Measurements from ENCODE around the gene NHP2. TPM values are rescaled to one million over a fixed set of nuclear protein-coding genes. Genes with fewer than 3 reads are reported as not detected.

The NHP2 gene
- total RNA-seq, 1 experiment from 2014 or later, result 263 TPM

GRCh38 chr5:178163772-178164735 is 10.4 kb upstream of the NHP2 start (continued):
- TF ChIP-seq, protein P1, sequence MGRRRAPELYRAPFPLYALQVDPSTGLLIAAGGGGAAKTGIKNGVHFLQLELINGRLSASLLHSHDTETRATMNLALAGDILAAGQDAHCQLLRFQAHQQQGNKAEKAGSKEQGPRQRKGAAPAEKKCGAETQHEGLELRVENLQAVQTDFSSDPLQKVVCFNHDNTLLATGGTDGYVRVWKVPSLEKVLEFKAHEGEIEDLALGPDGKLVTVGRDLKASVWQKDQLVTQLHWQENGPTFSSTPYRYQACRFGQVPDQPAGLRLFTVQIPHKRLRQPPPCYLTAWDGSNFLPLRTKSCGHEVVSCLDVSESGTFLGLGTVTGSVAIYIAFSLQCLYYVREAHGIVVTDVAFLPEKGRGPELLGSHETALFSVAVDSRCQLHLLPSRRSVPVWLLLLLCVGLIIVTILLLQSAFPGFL (CRISPR knock-in tag; IDR thresholded peaks at IDR 0.05; ENCODE audit: borderline replicate concordance), result no peak
- TF ChIP-seq ATF1 (CRISPR knock-in tag; IDR thresholded peaks at IDR 0.05) (no peak), GRHL2 (CRISPR knock-in tag; IDR thresholded peaks at IDR 0.05; ENCODE audit: insufficient replicate concordance, severe bottlenecking) (no peak), TP53 (CRISPR knock-in tag; IDR thresholded peaks at IDR 0.05) (no peak), EMX1 (CRISPR knock-in tag; IDR thresholded peaks at IDR 0.05) (no peak), GTF2I (CRISPR knock-in tag; conservative IDR thresholded peaks at IDR 0.05) (0 out of 2 replicates have a peak, but pooled peaks have one; percentile 9), ZNF281 (CRISPR knock-in tag; IDR thresholded peaks at IDR 0.05) (0 out of 2 replicates have a peak, but pooled peaks have one; percentile 37), ETV6 (CRISPR knock-in tag; IDR thresholded peaks at IDR 0.05) (no peak), SOX15 (CRISPR knock-in tag; IDR thresholded peaks at IDR 0.05) (no peak), CREM (CRISPR knock-in tag; IDR thresholded peaks at IDR 0.05) (no peak), ZNF512 (CRISPR knock-in tag; IDR thresholded peaks at IDR 0.05; ENCODE audit: borderline replicate concordance) (0 out of 2 replicates have a peak, but pooled peaks have one; percentile 57), ZNF671 (CRISPR knock-in tag; IDR thresholded peaks at IDR 0.05) (no peak), ESRRA (CRISPR knock-in tag; IDR thresholded peaks at IDR 0.05; ENCODE audit: borderline replicate concordance) (no peak), NFATC4 (CRISPR knock-in tag; IDR thresholded peaks at IDR 0.05) (no peak), E2F1 (CRISPR knock-in tag; IDR thresholded peaks at IDR 0.05) (no peak), FOXP1 (CRISPR knock-in tag; IDR thresholded peaks at IDR 0.05; ENCODE audit: borderline replicate concordance) (no peak), KAT7 (CRISPR knock-in tag; IDR thresholded peaks at IDR 0.05; ENCODE audit: borderline replicate concordance) (no peak)
- TF ChIP-seq, protein P2, sequence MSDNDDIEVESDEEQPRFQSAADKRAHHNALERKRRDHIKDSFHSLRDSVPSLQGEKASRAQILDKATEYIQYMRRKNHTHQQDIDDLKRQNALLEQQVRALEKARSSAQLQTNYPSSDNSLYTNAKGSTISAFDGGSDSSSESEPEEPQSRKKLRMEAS (CRISPR knock-in tag; IDR thresholded peaks at IDR 0.05), result peak; percentile 88
- TF ChIP-seq, protein P3, sequence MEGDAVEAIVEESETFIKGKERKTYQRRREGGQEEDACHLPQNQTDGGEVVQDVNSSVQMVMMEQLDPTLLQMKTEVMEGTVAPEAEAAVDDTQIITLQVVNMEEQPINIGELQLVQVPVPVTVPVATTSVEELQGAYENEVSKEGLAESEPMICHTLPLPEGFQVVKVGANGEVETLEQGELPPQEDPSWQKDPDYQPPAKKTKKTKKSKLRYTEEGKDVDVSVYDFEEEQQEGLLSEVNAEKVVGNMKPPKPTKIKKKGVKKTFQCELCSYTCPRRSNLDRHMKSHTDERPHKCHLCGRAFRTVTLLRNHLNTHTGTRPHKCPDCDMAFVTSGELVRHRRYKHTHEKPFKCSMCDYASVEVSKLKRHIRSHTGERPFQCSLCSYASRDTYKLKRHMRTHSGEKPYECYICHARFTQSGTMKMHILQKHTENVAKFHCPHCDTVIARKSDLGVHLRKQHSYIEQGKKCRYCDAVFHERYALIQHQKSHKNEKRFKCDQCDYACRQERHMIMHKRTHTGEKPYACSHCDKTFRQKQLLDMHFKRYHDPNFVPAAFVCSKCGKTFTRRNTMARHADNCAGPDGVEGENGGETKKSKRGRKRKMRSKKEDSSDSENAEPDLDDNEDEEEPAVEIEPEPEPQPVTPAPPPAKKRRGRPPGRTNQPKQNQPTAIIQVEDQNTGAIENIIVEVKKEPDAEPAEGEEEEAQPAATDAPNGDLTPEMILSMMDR (IDR thresholded peaks at IDR 0.05), result peak; percentile 94
- TF ChIP-seq, protein P4, sequence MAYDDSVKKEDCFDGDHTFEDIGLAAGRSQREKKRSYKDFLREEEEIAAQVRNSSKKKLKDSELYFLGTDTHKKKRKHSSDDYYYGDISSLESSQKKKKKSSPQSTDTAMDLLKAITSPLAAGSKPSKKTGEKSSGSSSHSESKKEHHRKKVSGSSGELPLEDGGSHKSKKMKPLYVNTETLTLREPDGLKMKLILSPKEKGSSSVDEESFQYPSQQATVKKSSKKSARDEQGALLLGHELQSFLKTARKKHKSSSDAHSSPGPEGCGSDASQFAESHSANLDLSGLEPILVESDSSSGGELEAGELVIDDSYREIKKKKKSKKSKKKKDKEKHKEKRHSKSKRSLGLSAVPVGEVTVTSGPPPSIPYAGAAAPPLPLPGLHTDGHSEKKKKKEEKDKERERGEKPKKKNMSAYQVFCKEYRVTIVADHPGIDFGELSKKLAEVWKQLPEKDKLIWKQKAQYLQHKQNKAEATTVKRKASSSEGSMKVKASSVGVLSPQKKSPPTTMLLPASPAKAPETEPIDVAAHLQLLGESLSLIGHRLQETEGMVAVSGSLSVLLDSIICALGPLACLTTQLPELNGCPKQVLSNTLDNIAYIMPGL (CRISPR knock-in tag; IDR thresholded peaks at IDR 0.05), result peak; percentile 54; the same call in 1 of the 2 replicates
- TF ChIP-seq, protein P5, sequence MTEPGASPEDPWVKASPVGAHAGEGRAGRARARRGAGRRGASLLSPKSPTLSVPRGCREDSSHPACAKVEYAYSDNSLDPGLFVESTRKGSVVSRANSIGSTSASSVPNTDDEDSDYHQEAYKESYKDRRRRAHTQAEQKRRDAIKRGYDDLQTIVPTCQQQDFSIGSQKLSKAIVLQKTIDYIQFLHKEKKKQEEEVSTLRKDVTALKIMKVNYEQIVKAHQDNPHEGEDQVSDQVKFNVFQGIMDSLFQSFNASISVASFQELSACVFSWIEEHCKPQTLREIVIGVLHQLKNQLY (CRISPR knock-in tag; IDR thresholded peaks at IDR 0.05), result no peak
- TF ChIP-seq, protein P6, sequence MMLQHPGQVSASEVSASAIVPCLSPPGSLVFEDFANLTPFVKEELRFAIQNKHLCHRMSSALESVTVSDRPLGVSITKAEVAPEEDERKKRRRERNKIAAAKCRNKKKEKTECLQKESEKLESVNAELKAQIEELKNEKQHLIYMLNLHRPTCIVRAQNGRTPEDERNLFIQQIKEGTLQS (CRISPR knock-in tag; conservative IDR thresholded peaks at IDR 0.05), result no peak
- TF ChIP-seq, protein P7, sequence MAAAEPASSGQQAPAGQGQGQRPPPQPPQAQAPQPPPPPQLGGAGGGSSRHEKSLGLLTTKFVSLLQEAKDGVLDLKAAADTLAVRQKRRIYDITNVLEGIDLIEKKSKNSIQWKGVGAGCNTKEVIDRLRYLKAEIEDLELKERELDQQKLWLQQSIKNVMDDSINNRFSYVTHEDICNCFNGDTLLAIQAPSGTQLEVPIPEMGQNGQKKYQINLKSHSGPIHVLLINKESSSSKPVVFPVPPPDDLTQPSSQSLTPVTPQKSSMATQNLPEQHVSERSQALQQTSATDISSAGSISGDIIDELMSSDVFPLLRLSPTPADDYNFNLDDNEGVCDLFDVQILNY (CRISPR knock-in tag; IDR thresholded peaks at IDR 0.05), result no peak
- TF ChIP-seq, protein P8, sequence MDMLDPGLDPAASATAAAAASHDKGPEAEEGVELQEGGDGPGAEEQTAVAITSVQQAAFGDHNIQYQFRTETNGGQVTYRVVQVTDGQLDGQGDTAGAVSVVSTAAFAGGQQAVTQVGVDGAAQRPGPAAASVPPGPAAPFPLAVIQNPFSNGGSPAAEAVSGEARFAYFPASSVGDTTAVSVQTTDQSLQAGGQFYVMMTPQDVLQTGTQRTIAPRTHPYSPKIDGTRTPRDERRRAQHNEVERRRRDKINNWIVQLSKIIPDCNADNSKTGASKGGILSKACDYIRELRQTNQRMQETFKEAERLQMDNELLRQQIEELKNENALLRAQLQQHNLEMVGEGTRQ (CRISPR knock-in tag; IDR thresholded peaks at IDR 0.05), result no peak
